ENCODE measurements around the gene THOP1.
"Not testable (repeated sequence)": the region's sequence is repeated elsewhere in the genome, so short reads cannot be mapped to it uniquely, and the experiment has no call there.

THOP1 gene

DNA sequence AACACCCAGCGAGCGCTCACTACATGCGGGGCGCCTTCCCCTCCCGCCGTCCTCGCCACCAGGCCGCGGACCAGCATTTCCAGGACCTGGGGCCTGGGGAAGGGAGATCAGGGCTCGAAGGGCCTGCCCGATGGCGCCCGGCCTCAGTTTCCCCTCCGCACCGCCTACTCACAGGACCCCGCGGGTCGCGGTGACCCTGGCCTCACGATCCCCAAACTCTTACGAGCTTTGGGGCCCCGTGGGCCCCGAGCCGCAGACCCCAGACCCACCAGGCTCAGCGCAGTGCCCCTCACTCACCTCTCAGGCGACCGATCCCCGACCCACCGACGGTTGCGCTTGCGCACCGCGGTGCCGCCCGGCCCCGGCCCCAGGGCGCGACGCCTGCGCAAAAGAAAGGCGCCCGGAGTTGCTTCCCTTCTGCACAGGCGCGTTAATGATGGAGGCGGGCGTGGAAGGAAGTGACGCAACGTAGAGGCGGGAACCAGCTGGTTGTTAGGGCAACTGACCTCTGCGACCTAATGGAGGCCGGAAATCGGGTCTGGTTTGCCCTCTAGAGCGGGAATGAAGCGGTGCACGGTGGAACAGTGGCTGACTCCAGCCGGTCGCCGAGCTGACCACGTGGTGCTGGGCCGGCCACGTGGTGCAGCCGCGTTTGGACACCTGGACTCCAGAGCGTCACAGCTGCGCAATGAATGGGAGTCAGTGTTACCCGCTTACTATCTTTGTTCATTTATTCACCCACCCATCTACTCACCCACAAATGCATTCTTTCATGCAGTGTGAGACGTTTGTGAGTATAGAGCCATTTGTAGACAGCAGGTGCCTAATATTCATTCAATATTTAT is 2.1 kb upstream of the THOP1 start, which contains the start of gene SGTA:
Gene SGTA, minus strand, starts transcription at position 338 of the 845 bp plus-strand sequence. CDS start 14,205 bp downstream, outside the sequence.
- peak; percentile 100 for DNase-seq

- no peak for DNase-seq
Measured at GRCh38 chr19:2783781-2784145, 1.5 kb upstream of the THOP1 start.

DNA sequence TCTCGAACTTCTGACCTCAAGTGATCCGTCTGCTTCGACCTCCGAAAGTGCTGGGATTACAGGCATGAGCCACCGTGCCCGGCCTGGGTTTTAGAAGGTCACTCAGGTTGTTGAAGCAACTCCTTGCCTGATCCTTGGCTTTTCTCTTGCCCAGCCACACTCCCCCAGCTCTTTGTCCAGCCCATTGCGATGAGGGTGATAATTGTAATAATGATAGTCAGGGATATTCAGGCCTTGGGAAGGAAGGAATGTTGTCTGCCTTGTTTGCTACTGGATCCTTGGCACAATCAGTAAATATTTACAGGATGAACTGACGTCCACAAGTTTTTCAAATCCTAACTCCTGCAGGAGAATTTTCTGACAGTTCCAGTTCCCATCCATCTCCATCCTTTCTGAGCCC is 1.8 kb downstream of the THOP1 start:
- no peak for DNase-seq

GRCh38 chr19:2788237-2788636 is 2.9 kb downstream of the THOP1 start:
- no peak for DNase-seq

DNA sequence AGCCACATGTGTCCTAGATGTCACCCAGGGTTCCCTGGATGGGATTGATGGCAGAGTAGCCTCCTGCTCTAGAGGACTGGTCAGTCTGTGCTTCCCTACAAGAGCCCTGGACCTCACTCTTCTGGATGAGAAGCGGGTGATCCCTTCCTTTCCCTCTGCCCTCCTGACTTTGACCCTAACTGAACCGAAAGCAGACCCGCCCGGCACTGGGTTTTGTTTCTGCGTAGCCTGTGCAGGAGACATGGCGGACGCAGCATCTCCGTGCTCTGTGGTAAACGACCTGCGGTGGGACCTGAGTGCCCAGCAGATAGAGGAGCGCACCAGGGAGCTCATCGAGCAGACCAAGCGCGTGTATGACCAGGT is 4.9 kb downstream of the THOP1 start:
- DNase-seq, result no peak

- no peak for DNase-seq
Measured at GRCh38 chr19:2790557-2791271, 5.4 kb downstream of the THOP1 start.

DNA sequence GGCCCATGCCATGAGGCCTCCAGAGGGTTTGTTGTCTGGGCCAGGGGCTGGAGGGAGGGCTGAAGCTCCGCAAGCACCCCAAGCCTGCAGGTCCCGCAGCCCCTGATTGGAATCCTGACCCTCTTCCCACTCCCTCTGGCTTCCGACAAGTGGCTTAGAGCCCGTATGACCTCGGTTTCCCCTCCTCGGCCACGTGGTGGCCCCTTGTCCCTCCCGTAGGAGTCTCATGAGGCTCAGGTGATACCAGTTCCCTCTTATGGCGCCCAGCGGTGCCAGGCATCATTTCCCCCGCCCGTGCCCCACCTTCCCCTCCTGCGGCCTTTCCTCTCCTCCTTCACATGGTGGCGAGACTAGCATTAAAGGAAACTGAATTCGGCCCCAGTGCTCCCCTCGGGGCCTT is 6.1 kb downstream of the THOP1 start:
- DNase-seq, result no peak

GRCh38 chr19:2791876-2792275 is 6.6 kb downstream of the THOP1 start:
- DNase-seq, result peak; percentile 39

DNA sequence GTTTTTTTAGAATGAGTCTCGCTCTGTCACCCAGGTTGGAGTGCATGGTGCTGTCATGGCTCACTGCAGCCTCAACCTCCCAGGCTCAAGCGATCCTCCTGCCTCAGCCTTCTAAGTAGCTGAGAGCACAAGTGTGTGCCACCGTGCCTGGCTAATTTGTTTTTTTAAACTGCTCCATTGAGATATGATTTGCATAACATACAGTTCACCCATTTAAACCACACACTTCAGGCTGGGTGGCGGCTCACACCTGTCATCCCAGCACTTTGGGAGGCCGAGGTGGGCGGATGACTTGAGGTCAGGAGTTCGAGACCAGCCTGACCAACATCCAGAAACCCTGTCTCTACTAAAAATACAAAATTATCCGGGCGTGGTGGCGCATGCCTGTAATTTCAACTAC is 7.4 kb downstream of the THOP1 start:
- DNase-seq, result not testable (repeated sequence)

DNA sequence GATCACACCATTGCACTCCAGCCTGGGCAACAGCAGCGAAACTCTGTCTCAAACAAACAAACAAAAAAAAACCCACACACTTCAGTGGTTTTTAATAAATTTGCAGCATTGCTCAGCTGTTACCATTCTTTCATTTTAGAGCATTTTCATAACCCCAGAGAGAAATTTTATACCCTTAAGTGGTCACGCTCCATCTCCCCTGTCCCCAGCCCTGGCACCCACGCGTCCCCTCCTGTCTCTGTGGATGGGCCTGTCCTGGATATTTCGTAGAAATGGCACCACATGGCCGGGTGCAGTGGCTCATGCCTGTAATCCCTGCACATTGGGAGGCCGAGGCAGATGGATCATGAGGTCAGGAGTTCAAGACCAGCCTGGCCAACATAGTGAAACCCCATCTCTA is 7.8 kb downstream of the THOP1 start:
- no peak for DNase-seq

- no peak for DNase-seq
Measured at GRCh38 chr19:2793577-2793976, 8.3 kb downstream of the THOP1 start.

- DNase-seq, result no peak
Measured at GRCh38 chr19:2795827-2796658, 10.7 kb downstream of the THOP1 start.

DNA sequence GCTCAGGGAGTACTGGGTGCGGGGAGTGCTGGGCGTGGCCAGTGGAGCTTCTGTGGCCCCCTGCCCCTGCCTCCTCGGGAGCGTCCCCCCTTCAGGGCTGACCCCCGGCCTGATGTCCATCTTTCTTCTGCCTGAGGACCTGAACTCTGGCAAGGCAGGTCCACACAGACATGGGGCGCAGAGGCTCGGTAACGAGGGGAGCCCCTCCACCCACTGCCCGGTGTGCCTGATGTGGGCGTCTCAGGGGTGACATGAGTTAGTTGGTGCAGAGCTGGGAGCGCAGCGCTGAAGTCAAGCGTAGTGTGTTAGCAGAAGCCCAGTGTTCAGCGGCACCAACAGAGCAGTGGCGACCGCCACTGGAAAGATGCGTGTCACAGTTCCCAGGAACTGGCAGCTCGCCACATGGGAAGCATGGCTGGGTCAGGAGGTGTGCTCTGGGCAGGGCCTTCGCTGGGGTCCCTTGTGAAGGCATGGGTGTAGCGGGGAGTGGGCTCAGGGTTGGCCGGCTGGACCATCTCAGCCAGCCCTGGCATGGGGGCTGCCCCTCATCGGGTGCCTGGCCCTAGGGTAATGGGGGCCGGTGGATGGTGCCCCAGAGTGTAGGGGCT is 11.5 kb downstream of the THOP1 start:
- no peak for DNase-seq

- DNase-seq, result no peak
Measured at GRCh38 chr19:2797280-2797679, 12.0 kb downstream of the THOP1 start.

- DNase-seq, result no peak
Measured at GRCh38 chr19:2798158-2798685, 12.9 kb downstream of the THOP1 start.

GRCh38 chr19:2798733-2799132 is 13.4 kb downstream of the THOP1 start:
- no peak for DNase-seq

DNA sequence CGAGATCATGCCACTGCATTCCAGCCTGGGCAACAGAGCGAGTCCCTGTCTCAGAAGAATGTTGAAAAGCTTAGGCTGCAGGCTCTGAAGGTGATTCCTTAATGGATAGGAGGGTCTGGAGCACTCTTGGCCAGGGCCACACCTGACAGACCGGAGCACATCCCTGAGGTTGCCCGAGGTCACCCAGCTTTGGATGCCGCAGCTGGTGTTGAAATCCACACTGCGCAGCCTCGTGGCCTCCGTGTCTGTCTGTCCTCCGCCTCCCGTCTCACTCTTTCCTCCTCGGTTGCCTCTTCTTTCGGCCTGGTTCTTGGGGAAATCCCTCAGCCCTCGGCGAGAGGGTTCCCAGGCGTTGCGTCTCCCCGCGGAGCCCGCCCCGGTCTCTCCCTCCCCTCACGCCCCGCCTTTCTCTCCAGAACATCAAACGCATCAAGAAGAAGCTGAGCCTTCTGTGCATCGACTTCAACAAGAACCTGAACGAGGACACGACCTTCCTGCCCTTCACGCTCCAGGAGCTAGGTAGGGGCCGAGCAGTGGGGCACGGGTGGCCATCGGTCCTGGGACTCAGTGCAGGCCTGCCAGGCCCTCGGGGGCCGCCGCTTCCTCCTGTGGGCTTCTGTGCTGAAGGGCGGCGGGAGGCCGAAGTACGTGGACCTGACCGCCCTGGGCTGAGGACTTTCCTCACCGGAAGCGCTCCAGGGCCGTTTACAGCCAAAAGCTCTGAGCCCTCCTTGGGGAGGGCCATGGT is 14.1 kb downstream of the THOP1 start:
- DNase-seq, result no peak

- DNase-seq, result no peak
Measured at GRCh38 chr19:2800506-2800905, 15.2 kb downstream of the THOP1 start.

GRCh38 chr19:2802826-2803225 is 17.5 kb downstream of the THOP1 start:
- no peak for DNase-seq

DNA sequence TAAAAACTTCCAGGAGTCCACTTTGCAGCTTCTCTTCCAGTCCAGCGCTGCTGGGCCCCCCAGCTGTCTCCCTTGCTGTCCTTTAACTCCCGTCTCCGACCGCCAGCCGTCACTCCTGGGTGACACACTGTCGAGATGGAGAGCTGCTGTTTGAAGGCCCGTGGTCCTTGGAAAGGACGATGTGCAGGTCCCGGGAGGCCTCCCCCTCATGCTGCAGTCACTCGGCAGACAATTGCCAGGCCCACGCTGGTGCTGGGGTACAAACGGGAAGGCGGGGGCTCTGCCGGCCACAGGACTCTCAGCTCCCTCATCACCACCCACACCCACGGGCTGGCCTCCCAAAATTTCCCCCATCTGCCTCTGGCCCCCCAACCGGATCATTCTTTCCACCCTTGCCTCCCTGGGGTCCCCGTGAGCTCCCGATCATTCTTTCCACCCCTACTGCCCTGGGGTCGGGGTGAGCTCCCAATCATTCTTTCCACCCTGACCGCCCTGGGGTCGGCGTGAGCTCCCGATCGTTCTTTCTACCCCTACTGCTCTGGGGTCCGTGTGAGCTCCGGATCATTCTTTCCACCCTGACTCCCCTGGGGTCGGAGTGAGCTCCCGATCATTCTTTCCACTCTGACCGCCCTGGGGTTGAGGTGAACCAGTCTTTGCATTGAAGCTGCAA is 18.3 kb downstream of the THOP1 start:
- no peak for DNase-seq

Data from eye (tissue), 1 donor.